HS-27A (cell line): ENCODE measurements around the gene STX1B.
A peak's percentile ranks its signal among the peaks of the same experiment; 100 is the strongest.

Experiments used
- DNase-seq: peaks from one replicate; pipeline ENCODE4 v3.0.0-alpha.2; 2012; ENCODE audit warnings: low read depth, missing footprints

The STX1B gene

DNA sequence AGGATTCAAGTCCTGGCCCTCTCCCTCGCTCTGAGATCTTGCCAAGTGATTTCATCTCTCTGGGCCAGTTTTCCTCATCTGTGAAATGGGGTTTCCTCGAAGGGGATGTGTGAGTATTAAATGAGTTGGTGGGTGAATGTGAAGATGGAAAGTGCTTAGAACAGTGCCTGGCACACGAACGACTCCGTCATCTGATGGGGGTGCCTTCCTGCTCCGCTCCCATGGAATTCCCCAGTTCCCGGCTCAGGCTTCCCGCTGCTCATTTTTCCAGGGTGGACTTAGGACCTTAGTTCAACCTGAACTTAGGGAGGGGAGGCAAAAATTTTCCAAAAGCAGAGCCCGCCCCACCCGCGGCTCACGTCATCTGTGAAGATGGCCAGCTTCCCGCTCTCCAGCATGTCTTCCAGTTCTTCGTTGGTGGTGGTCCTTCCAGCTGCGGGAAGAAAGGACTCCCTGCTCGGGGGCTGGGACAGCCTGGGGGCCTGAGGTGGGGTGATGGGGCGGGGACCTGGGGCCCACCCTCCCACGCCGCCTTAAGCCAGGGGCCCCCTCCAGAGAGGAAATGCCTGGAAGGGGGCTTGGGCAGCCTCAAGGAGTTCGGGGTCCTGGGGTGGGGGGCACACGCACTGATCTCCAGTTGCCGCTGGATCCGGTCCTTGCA lies 14.0 kb downstream of the STX1B start:
- DNase-seq: no peak

DNA sequence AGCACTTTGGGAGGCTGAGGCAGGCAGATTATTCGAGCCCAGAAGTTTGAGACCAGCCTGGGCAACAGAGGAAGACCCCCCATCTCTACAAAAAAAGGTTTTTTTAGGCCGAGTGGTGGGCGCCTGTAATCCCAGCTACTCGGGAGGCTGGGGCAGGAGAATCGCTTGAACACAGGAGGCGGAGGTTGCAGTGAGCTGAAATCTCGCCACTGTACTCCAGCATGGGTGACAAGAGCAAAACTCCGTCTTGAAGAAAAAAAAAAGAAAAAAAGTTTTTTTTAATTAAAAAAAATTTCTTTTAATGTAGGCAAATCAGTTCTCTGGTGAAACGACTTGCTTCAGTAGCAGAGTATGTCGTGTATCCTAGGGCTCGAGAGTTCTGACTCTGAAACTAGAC lies 14.5 kb downstream of the STX1B start:
- no peak for DNase-seq

- DNase-seq: no peak
Measured at GRCh38 chr16:30992931-30993816, 17.3 kb downstream of the STX1B start.

- no peak for DNase-seq
Measured at GRCh38 chr16:30992276-30992780, 18.1 kb downstream of the STX1B start.

GRCh38 chr16:30991052-30991451 lies 19.4 kb downstream of the STX1B start:
- DNase-seq: no peak

DNA sequence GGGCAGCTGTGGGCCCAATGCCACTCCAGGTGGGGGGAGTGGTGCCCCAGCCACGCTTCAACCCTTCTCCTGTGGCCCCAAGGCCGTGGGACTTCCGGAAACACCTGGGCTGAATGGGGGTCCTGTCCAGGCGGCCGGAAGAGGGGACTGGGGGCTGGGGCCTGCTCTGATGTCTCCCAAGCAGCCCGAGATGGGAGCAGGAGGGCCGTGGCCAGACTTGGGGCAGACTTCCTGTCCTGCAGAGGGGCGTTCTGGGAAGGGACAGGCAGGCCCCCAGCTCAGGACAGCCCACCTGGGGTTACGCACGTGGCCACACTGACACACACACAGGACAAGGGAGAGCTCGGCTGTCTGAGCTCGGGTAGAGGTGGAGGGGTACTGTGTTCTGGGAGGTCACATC lies 20.3 kb downstream of the STX1B start:
- no peak for DNase-seq

DNA sequence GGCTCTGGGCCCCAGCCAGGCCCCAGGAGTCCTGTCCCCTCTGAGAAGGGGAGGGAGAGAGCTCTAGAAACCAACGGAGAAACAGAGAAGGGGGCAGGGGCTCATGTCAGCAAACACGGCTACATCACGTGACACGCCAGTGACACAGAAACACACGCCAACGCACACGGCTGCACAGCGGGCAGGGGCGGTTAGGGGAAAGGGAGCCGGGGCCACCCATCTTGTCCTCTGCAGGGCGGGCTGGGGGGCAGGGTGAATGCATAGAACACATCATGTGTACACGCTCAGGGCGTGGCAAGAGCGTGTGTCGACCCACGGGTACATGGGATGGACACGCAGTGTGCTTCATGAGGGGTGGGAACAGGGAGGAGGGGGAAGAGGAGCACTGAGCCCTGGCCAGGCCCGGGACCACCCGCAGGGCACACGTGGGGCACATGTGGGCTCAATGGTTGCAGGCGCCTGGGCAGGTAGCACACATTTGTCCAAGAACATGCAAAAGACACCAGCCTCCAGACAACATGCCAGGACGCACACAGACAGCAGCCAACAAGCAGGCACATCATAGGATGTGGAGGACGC lies 20.9 kb downstream of the STX1B start:
- DNase-seq: no peak

- DNase-seq: no peak
Measured at GRCh38 chr16:30987581-30988190, 22.8 kb downstream of the STX1B start.

GRCh38 chr16:30986129-30986991 lies 24.1 kb downstream of the STX1B start:
- no peak for DNase-seq

- no peak for DNase-seq
Measured at GRCh38 chr16:30985401-30986128, 24.9 kb downstream of the STX1B start.

GRCh38 chr16:30984669-30985400 lies 25.6 kb downstream of the STX1B start, which contains the start of gene HSD3B7:
HSD3B7 (plus strand) TSS chr16:30985207; CDS start chr16:30985659, 452 bp downstream.
- peak; percentile 26 for DNase-seq

DNA sequence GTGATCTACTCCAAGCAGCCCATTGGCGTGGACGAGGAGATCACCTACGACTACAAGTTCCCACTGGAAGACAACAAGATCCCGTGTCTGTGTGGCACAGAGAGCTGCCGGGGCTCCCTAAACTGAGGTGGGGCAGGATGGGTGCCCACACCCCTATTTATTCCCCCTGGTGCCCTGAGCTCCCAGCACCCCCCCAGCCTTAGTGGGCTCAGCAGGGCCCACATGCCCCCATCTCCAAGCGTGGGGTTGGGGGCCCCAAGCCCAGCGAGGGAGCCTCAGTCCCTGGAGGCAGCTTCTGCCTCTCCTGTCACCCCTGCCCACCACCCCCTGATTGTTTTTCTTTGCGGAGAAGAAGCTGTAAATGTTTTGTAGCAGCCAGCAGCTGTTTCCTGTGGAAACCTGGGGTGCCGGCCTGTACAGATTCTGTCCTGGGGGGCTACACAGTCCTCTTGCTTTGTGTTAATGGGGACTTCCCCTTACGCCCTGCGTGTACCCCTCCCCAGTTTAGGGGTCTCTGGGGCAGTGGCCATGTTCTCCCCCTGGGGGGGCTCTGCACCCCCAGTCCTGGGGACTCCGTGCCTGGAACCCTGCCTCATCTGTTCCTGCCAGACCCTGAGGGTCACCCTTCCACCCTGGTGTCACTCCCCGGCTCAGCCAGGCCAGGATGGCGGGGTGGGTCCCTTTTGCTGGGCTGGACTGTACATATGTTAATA lies 26.4 kb downstream of the STX1B start:
- DNase-seq: no peak

DNA sequence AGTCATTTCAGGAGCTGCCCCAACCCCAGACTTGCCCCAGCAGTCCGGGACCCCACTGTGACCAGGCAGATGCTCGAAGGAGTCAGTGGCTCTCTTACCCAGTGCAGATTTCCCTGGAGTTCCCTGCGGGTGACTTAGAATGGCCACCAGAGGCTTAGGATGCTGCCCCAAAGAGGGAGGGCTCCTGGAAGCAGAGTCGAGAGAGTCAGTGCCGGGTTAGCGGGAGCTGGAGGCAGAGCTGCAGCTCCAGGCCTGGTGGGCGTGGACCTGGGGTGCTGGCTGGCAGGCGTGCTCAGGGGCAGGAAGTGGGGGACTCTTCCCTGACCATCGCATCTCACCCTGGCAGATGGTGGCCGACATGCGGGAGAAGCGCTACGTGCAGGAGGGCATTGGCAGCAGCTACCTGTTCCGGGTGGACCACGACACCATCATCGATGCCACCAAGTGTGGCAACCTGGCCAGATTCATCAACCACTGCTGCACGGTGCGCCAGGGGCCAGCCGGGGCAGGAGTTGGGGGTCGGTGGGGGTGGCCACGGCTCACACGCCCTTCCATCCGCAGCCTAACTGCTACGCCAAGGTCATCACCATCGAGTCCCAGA lies 27.0 kb downstream of the STX1B start:
- DNase-seq: no peak

DNA sequence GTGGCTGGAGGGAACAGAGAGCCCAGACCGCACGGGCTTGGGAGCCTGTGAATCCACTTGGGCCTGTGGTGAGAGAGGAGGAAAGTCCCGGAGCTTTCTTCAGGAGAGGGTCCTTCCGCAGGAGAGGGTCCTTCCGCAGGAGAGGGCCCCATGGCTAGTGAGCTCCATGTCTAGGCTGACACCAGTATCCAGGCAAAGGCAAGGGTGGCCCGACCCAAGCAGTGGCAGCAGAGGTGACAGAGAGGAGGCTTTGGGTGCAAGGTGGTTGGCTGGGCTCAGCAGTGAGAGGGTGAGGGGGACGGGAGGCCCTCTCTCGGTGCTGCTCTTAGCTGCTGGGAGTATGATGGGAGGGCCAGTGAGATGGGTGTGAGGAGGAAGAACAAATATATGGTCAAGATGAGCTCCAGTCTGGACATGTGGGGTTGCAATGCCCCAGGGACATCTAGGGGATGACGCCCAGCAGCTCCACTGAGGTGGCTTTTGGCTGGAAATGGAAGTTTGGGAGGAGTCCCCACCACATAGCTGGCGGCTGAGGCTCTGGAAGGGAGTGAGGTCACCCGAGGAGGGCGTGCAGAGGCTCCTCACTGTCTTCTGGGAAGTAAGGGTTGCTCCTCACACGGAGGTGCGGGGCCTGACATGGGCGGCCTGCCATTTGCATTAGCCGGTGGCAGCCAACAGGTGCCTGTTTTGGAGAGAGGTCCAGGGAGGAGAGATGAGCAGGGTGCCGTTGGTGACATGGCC lies 27.7 kb downstream of the STX1B start:
- no peak for DNase-seq

- DNase-seq: no peak
Measured at GRCh38 chr16:30980959-30981358, 29.5 kb downstream of the STX1B start.

GRCh38 chr16:30980434-30980833 lies 30.0 kb downstream of the STX1B start:
- no peak for DNase-seq

DNA sequence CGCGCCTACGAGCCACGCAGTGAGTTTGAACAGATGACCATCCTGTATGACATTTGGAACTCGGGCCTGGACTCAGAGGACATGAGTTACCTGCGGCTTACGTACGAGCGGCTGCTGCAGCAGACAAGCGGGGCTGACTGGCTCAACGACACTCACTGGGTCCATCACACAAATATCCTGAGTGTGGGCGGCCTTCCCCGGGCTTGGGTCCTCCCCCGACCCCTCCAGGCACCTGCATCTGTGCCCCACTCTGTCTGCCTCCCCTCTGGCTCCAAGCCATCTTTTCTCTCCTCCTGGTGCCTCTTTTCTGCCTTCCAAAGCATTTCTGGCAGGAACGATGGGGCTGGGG lies 30.4 kb downstream of the STX1B start:
- DNase-seq: no peak
